ENCODE data around the gene TDP2. TPM values are rescaled to one million over a fixed set of nuclear protein-coding genes. Genes with fewer than 3 reads are reported as not detected.

Gene TDP2, protein sequence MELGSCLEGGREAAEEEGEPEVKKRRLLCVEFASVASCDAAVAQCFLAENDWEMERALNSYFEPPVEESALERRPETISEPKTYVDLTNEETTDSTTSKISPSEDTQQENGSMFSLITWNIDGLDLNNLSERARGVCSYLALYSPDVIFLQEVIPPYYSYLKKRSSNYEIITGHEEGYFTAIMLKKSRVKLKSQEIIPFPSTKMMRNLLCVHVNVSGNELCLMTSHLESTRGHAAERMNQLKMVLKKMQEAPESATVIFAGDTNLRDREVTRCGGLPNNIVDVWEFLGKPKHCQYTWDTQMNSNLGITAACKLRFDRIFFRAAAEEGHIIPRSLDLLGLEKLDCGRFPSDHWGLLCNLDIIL
- total RNA-seq: 36.6 and 39.5 TPM in 2 replicates

DNA sequence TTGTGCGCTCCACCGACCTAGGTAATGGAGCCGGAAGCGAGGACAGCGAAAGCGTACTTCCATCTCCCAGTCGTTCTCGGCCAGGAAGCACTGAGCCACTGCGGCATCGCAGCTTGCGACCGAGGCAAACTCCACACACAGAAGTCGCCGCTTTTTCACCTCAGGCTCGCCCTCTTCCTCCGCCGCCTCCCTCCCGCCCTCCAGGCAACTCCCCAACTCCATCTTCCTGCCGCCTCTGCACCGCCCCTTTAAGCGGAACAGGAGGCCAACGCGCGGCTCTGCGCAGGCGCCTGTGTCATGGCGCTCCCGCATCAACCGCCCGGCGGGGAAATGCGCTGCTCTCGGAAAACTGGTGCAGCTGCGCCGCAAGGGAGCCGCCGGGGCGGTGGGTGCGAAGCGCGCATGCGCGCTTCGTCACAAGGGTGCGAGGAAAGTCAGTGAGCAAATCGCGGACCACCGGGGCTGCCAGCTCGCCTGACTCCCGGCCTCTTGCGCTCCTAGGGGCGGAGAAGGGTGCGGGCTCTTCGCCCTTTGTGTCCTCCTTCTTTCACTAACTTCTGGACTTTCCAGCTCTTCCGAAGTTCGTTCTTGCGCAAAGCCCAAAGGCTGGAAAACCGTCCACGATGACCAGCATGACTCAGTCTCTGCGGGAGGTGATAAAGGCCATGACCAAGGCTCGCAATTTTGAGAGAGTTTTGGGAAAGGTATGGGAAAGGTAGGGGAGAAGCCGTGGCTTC, at the start of gene TDP2, which contains the start of gene ACOT13:
Gene TDP2 (minus strand): TSS at position 259 of the 737 bp plus-strand sequence. CDS start 37 bp downstream, at position 222.
Gene ACOT13 (plus strand): TSS at position 437 of the 737 bp plus-strand sequence. CDS start 187 bp downstream, at position 624.

Other genes with a start within 250 kb of the TDP2 start
- gene GPLD1, start 177.3 kb downstream of the TDP2 start, total RNA-seq: under 0.01 and 0.09 TPM in 2 replicates
- gene ALDH5A1, start 171.9 kb downstream of the TDP2 start, total RNA-seq: 0.09 and 0.16 TPM in 2 replicates
- gene KIAA0319, start 20.7 kb downstream of the TDP2 start, total RNA-seq: under 0.01 and 0.09 TPM in 2 replicates
- 9.1 and 14.3 TPM in 2 replicates for gene ACOT13, start 178 bp upstream of the TDP2 start, total RNA-seq
- gene C6orf62, start 52.3 kb upstream of the TDP2 start, total RNA-seq: 42.3 and 60.7 TPM in 2 replicates
- 9.9 and 12.1 TPM in 2 replicates for gene GMNN, start 108.0 kb upstream of the TDP2 start, total RNA-seq
- gene ARMH2, start 132.0 kb upstream of the TDP2 start, total RNA-seq: not detected in 2 replicates

All from bronchial smooth muscle cell (primary cell).